IMR-90 (cell line): ENCODE data around the gene PARP16. TPM values are rescaled to one million over a fixed set of nuclear protein-coding genes. Genes with fewer than 3 reads are reported as not detected.

Experiments used
- ATAC-seq: fragments of 200-7000 bp; cut with Tn5 transposase; 2 replicates; pipeline ENCODE4 v1.9.1; 2020; ENCODE audit warnings: low read depth, mild to moderate bottlenecking, moderate library complexity
- BruUV-seq: library from RNA; stranded (reverse); fragments of 400-500 nt; replicated peaks from 2 replicates; lab custom pipeline; 2021; lab: Mats Ljungman, UMichigan
- CTCF ChIA-PET: fragments of 300-600 bp; formaldehyde crosslinking; extraction: SDS; loops from one replicate; lab custom pipeline; 2021; ENCODE audit warnings: antibody characterized with exemption; lab: Yijun Ruan, JAX
- POLR2A ChIA-PET: fragments of 300-600 bp; sonication (Branson Sonifier 250); formaldehyde crosslinking; loops from one replicate; lab custom pipeline; 2022; ENCODE audit warnings: antibody characterized with exemption; ENCODE audit not compliant: unreplicated experiment; lab: Charles Lee
- DNase-seq: peaks from one replicate; pipeline ENCODE4 v3.0.0; 2013
- H2AFZ ChIP-seq: replicated peaks from 2 replicates; pipeline ENCODE3; 2013; ENCODE audit warnings: low read length, mild to moderate bottlenecking; ENCODE audit not compliant: poor library complexity
- H2AK5ac ChIP-seq: 2 replicates; pipeline ENCODE4 v1.6.1; 2013; ENCODE audit warnings: low read depth, low read length, inconsistent platforms
- H2AK9ac ChIP-seq: replicated peaks from 2 replicates; pipeline ENCODE3; 2013; ENCODE audit warnings: mild to moderate bottlenecking, low read depth, low read length, moderate library complexity; ENCODE audit not compliant: poor library complexity
- H2BK120ac ChIP-seq: 2 replicates; pipeline ENCODE4 v1.6.1; 2013; ENCODE audit warnings: low read depth, low read length, inconsistent platforms
- H2BK15ac ChIP-seq: 3 replicates; pipeline ENCODE4 v1.6.1; 2013; ENCODE audit warnings: low read depth, low read length, inconsistent platforms
- H2BK20ac ChIP-seq: 2 replicates; pipeline ENCODE4 v1.6.1; 2013; ENCODE audit warnings: low read depth, mild to moderate bottlenecking, inconsistent platforms, low read length, moderate library complexity
- H2BK5ac ChIP-seq: 2 replicates; pipeline ENCODE4 v1.6.1; 2013; ENCODE audit warnings: mild to moderate bottlenecking, low read depth, low read length, inconsistent platforms; ENCODE audit not compliant: poor library complexity, severe bottlenecking
- H3K14ac ChIP-seq: replicated peaks from 2 replicates; pipeline ENCODE4 v1.6.1; 2013; ENCODE audit warnings: low read depth, low read length, inconsistent platforms
- H3K18ac ChIP-seq: 2 replicates; pipeline ENCODE4 v1.6.1; 2013; ENCODE audit warnings: low read depth, low read length, control low read depth
- H3K23ac ChIP-seq: 2 replicates; pipeline ENCODE4 v1.6.1; 2013; ENCODE audit warnings: low read depth, low read length, inconsistent platforms
- H3K27ac ChIP-seq: 2 replicates; pipeline ENCODE4 v1.5.1; 2013; ENCODE audit warnings: mild to moderate bottlenecking, control low read depth, low read length; ENCODE audit not compliant: insufficient read depth
- H3K27me3 ChIP-seq: 2 replicates; pipeline ENCODE4 v1.6.1; 2013; ENCODE audit warnings: low read length; ENCODE audit not compliant: control insufficient read depth, insufficient read depth
- H3K36me3 ChIP-seq: 2 replicates; pipeline ENCODE4 v1.6.1; 2013; ENCODE audit warnings: low read length, mixed read lengths; ENCODE audit not compliant: control insufficient read depth, insufficient read depth
- H3K4ac ChIP-seq: 2 replicates; pipeline ENCODE4 v1.6.1; 2013; ENCODE audit warnings: low read depth, low read length, inconsistent platforms
- H3K4me1 ChIP-seq: 2 replicates; pipeline ENCODE4 v1.6.1; 2013; ENCODE audit warnings: low read length, mixed read lengths; ENCODE audit not compliant: control insufficient read depth, insufficient read depth
- H3K4me2 ChIP-seq: 2 replicates; pipeline ENCODE4 v1.6.1; 2013; ENCODE audit warnings: low read depth, mild to moderate bottlenecking, control low read depth, low read length, moderate library complexity
- H3K4me3 ChIP-seq: 2 replicates; pipeline ENCODE4 v1.5.1; 2013; ENCODE audit warnings: low read depth, mild to moderate bottlenecking, control low read depth, low read length, moderate library complexity; ENCODE audit not compliant: insufficient read depth
- H3K56ac ChIP-seq: 2 replicates; pipeline ENCODE4 v1.6.1; 2013; ENCODE audit warnings: low read length, inconsistent platforms; ENCODE audit not compliant: insufficient read depth; ENCODE audit errors: extremely low read depth
- H3K79me1 ChIP-seq, 2 experiments: 2 replicates each; pipeline ENCODE4 v1.6.1; 2013; ENCODE audit warnings: low read length in 2 of 2, inconsistent platforms in 1 of 2, low read depth in 1 of 2
- H3K9ac ChIP-seq: 2 replicates; pipeline ENCODE4 v1.6.1; 2013; ENCODE audit warnings: low read depth, low read length, control low read depth
- H3K9me1 ChIP-seq: 2 replicates; pipeline ENCODE4 v1.6.1; 2013; ENCODE audit warnings: low read length, inconsistent platforms; ENCODE audit not compliant: insufficient read depth
- H3K9me3 ChIP-seq: 2 replicates; pipeline ENCODE4 v1.6.1; 2013; ENCODE audit warnings: low read length; ENCODE audit not compliant: control insufficient read depth, insufficient read depth
- H4K20me1 ChIP-seq: 2 replicates; pipeline ENCODE4 v1.6.1; 2013; ENCODE audit warnings: low read length, inconsistent platforms; ENCODE audit not compliant: insufficient read depth
- H4K5ac ChIP-seq: 2 replicates; pipeline ENCODE4 v1.6.1; 2013; ENCODE audit warnings: mild to moderate bottlenecking, low read depth, low read length, control low read depth
- H4K8ac ChIP-seq, 2 experiments: 2 replicates each; pipeline ENCODE4 v1.6.1; 2013; ENCODE audit warnings: low read depth in 2 of 2, low read length in 2 of 2, control low read depth in 1 of 2, inconsistent platforms in 1 of 2
- H4K91ac ChIP-seq: 2 replicates; pipeline ENCODE4 v1.6.1; 2013; ENCODE audit warnings: low read depth, low read length, inconsistent platforms; ENCODE audit not compliant: insufficient read depth
- CEBPB ChIP-seq: IDR thresholded peaks from 2 replicates; pipeline ENCODE4 v1.6.1; 2012; ENCODE audit warnings: low read depth, low read length, improper control_type of control experiment
- MAFK ChIP-seq: IDR thresholded peaks from 2 replicates; pipeline ENCODE4 v1.6.1; 2012; ENCODE audit warnings: low read depth, low read length, improper control_type of control experiment
- MAZ ChIP-seq: IDR thresholded peaks from 2 replicates; pipeline ENCODE4 v1.6.1; 2012; ENCODE audit warnings: low read depth, mild to moderate bottlenecking, low read length, improper control_type of control experiment, moderate library complexity, borderline replicate concordance
- MXI1 ChIP-seq: IDR thresholded peaks from 2 replicates; pipeline ENCODE4 v1.6.1; 2012; ENCODE audit warnings: low read depth, mild to moderate bottlenecking, low read length, moderate library complexity, borderline replicate concordance
- RAD21 ChIP-seq: IDR thresholded peaks from 2 replicates; pipeline ENCODE4 v1.6.1; 2012; ENCODE audit warnings: low read length, improper control_type of control experiment
- RFX5 ChIP-seq: IDR thresholded peaks from 2 replicates; pipeline ENCODE4 v1.8.0; 2012; ENCODE audit warnings: low read depth, mild to moderate bottlenecking, low read length, moderate library complexity
- SMC3 ChIP-seq: fragments of 150-350 bp; IDR thresholded peaks from 2 replicates; pipeline ENCODE4 v1.6.1; 2016; ENCODE audit warnings: low read depth, mild to moderate bottlenecking, antibody characterized with exemption, low read length, moderate library complexity
- WGBS, 2 experiments: methylation state at CpG; one replicate each; pipeline versions ENCODE4 v1.1.5 to v1.1.7; 2013; ENCODE audit warnings: missing lambda C conversion rate in 2 of 2; ENCODE audit not compliant: insufficient read length in 1 of 2; ENCODE audit errors: extremely low coverage in 2 of 2; 5-methylcytosine and 5-hydroxymethylcytosine counted together
- dilution Hi-C: fragments of 300-500 bp; cut with HindIII; formaldehyde crosslinking; loops from one replicate; pipeline ENCODE4 v1.14.3; 2018; ENCODE audit warnings: low sequenced_read_pairs; ENCODE audit not compliant: unreplicated experiment
- in situ Hi-C: fragments of 300-500 bp; cut with MboI; formaldehyde crosslinking; loops from 3 replicates; pipeline ENCODE4 v1.14.3; 2019; ENCODE audit warnings: low sequenced_read_pairs, inconsistent platforms, mixed read lengths
- intact Hi-C: fragments of 100-400 bp; cut with micrococcal nuclease; formaldehyde crosslinking; loops from 2 replicates; pipeline ENCODE4 v1.10.0; 2022
- polyA plus RNA-seq, 3 experiments: library from polyadenylated mRNA; depleted of rRNA; stranded (reverse); fragments of >200 nt; gene quantifications; 2 replicates each; pipeline ENCODE4 v1.2.3, GENCODE V29; 2012; ENCODE audit warnings: low replicate concordance in 1 of 3
- total RNA-seq: library from RNA; depleted of rRNA; stranded (reverse); fragments of >200 nt; gene quantifications from 2 replicates; pipeline ENCODE4 v1.2.3, GENCODE V29; 2012
- TF ChIP-seq, protein P1 (sequence below): conservative IDR thresholded peaks from 2 replicates; pipeline ENCODE4 v1.5.1; 2012; ENCODE audit warnings: mild to moderate bottlenecking, low read depth, low read length, improper control_type of control experiment
- TF ChIP-seq, protein P2 (sequence below): fragments of 150-350 bp; IDR thresholded peaks from 2 replicates; pipeline ENCODE4 v1.6.1; 2016; ENCODE audit warnings: low read depth, mild to moderate bottlenecking, low read length, moderate library complexity, borderline replicate concordance
- TF ChIP-seq, protein P3 (sequence below): fragments of 150-350 bp; IDR thresholded peaks from 2 replicates; pipeline ENCODE4 v1.6.1; 2017; ENCODE audit warnings: mild to moderate bottlenecking, antibody characterized with exemption, low read length, low read depth

PARP16 gene
- total and polyA plus RNA-seq, 2 of the 4 experiments (the other 2 are of a cell fraction): 1.3 to 5.0 TPM

DNA sequence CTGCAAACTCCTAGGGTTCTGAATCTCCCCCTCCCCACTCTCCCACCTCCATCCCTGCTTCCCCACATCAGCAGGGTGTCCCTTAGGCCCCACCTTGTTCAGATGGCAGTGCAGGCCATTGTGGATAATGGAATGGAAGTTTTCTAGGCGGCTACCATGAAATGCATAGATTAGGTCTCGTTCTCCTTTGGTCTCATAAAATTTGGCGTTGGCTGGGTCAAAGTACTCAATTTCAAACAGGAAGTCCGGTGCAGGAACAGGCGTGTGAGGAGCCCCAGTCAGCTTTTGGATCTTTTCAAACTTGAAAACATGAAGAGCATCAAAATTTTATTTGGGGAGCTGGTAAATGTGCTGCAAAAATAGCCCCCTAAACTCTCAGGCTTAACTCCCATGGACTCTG is 20.2 kb downstream of the PARP16 start:
- no peak overlapping the region for H4K91ac ChIP-seq
- no peak overlapping the region for H3K27ac ChIP-seq
- no peak overlapping the region for H4K8ac ChIP-seq
- no peak overlapping the region for H3K14ac ChIP-seq
- BruUV-seq: no TSS peak
- H2AK9ac ChIP-seq: no peak overlapping the region
- no peak for ATAC-seq
- no peak overlapping the region for H2BK15ac ChIP-seq
- dilution Hi-C loops (no loop called here), in situ Hi-C loops (no loop called here), intact Hi-C loops (no loop called here)
- no CpG with 5 or more reads among the region's 5 CpGs for WGBS, 2 experiments
- H3K4me3 ChIP-seq: no peak overlapping the region
- H3K27me3 ChIP-seq: no peaks in the 10 kb centered on the region
- H3K23ac ChIP-seq: no peak overlapping the region
- H3K56ac ChIP-seq: no peak overlapping the region
- H4K20me1 ChIP-seq: no peaks in the 10 kb centered on the region
- POLR2A ChIA-PET: no interaction called here
- peaks cover 5% of the 10 kb centered on the region; the same call in 1 of the 2 replicates for H3K36me3 ChIP-seq
- peaks cover 3% of the 10 kb centered on the region; the same call in 1 of the 2 replicates for H3K9me1 ChIP-seq
- H2AK5ac ChIP-seq: no peak overlapping the region
- CTCF ChIA-PET: no interaction called here
- TF ChIP-seq RFX5 (no peak), MXI1 (no peak), MAZ (no peak), SMC3 (no peak), MAFK (no peak), CEBPB (no peak), RAD21 (no peak)
- TF ChIP-seq, protein P1, sequence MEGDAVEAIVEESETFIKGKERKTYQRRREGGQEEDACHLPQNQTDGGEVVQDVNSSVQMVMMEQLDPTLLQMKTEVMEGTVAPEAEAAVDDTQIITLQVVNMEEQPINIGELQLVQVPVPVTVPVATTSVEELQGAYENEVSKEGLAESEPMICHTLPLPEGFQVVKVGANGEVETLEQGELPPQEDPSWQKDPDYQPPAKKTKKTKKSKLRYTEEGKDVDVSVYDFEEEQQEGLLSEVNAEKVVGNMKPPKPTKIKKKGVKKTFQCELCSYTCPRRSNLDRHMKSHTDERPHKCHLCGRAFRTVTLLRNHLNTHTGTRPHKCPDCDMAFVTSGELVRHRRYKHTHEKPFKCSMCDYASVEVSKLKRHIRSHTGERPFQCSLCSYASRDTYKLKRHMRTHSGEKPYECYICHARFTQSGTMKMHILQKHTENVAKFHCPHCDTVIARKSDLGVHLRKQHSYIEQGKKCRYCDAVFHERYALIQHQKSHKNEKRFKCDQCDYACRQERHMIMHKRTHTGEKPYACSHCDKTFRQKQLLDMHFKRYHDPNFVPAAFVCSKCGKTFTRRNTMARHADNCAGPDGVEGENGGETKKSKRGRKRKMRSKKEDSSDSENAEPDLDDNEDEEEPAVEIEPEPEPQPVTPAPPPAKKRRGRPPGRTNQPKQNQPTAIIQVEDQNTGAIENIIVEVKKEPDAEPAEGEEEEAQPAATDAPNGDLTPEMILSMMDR: no peak
- TF ChIP-seq, protein P2, sequence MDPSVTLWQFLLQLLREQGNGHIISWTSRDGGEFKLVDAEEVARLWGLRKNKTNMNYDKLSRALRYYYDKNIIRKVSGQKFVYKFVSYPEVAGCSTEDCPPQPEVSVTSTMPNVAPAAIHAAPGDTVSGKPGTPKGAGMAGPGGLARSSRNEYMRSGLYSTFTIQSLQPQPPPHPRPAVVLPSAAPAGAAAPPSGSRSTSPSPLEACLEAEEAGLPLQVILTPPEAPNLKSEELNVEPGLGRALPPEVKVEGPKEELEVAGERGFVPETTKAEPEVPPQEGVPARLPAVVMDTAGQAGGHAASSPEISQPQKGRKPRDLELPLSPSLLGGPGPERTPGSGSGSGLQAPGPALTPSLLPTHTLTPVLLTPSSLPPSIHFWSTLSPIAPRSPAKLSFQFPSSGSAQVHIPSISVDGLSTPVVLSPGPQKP: no peak
- TF ChIP-seq, protein P3, sequence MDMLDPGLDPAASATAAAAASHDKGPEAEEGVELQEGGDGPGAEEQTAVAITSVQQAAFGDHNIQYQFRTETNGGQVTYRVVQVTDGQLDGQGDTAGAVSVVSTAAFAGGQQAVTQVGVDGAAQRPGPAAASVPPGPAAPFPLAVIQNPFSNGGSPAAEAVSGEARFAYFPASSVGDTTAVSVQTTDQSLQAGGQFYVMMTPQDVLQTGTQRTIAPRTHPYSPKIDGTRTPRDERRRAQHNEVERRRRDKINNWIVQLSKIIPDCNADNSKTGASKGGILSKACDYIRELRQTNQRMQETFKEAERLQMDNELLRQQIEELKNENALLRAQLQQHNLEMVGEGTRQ: no peak
- no peak overlapping the region for H2AFZ ChIP-seq
- no peak overlapping the region for H3K9ac ChIP-seq
- no peaks in the 10 kb centered on the region for H3K9me3 ChIP-seq
- no peak overlapping the region for H3K4me2 ChIP-seq
- peaks cover 0 to under 1% of the 10 kb centered on the region in 2 experiments; a peak in 2 of 4 replicates for H3K79me1 ChIP-seq
- H3K4ac ChIP-seq: no peak overlapping the region
- H2BK5ac ChIP-seq: no peak overlapping the region
- peaks cover 4% of the 10 kb centered on the region; the same call in 1 of the 2 replicates for H3K4me1 ChIP-seq
- H2BK20ac ChIP-seq: no peak overlapping the region
- no peak overlapping the region for H2BK120ac ChIP-seq
- no peak overlapping the region for H4K5ac ChIP-seq
- H3K18ac ChIP-seq: no peak overlapping the region
- no peak for DNase-seq
